IMR-90 (cell line): Measurements from ENCODE around the gene PDE5A. TPM values are rescaled to one million over a fixed set of nuclear protein-coding genes. Genes with fewer than 3 reads are reported as not detected.

ENCODE experiments used
- ATAC-seq: fragments of 200-7000 bp; cut with Tn5 transposase; 2 replicates; pipeline ENCODE4 v1.9.1; 2020; ENCODE audit warnings: low read depth, mild to moderate bottlenecking, moderate library complexity
- BruUV-seq: library from RNA; stranded (reverse); fragments of 400-500 nt; replicated peaks from 2 replicates; lab custom pipeline; 2021; lab: Mats Ljungman, UMichigan
- CTCF ChIA-PET: fragments of 300-600 bp; formaldehyde crosslinking; extraction: SDS; loops from one replicate; lab custom pipeline; 2021; ENCODE audit warnings: antibody characterized with exemption; lab: Yijun Ruan, JAX
- POLR2A ChIA-PET: fragments of 300-600 bp; sonication (Branson Sonifier 250); formaldehyde crosslinking; loops from one replicate; lab custom pipeline; 2022; ENCODE audit warnings: antibody characterized with exemption; ENCODE audit not compliant: unreplicated experiment; lab: Charles Lee
- DNase-seq: peaks from one replicate; pipeline ENCODE4 v3.0.0; 2013
- H2AFZ ChIP-seq: replicated peaks from 2 replicates; pipeline ENCODE3; 2013; ENCODE audit warnings: low read length, mild to moderate bottlenecking; ENCODE audit not compliant: poor library complexity
- H2AK5ac ChIP-seq: 2 replicates; pipeline ENCODE4 v1.6.1; 2013; ENCODE audit warnings: low read depth, low read length, inconsistent platforms
- H2AK9ac ChIP-seq: replicated peaks from 2 replicates; pipeline ENCODE3; 2013; ENCODE audit warnings: mild to moderate bottlenecking, low read depth, low read length, moderate library complexity; ENCODE audit not compliant: poor library complexity
- H2BK120ac ChIP-seq: 2 replicates; pipeline ENCODE4 v1.6.1; 2013; ENCODE audit warnings: low read depth, low read length, inconsistent platforms
- H2BK15ac ChIP-seq: 3 replicates; pipeline ENCODE4 v1.6.1; 2013; ENCODE audit warnings: low read depth, low read length, inconsistent platforms
- H2BK20ac ChIP-seq: 2 replicates; pipeline ENCODE4 v1.6.1; 2013; ENCODE audit warnings: low read depth, mild to moderate bottlenecking, inconsistent platforms, low read length, moderate library complexity
- H2BK5ac ChIP-seq: 2 replicates; pipeline ENCODE4 v1.6.1; 2013; ENCODE audit warnings: mild to moderate bottlenecking, low read depth, low read length, inconsistent platforms; ENCODE audit not compliant: poor library complexity, severe bottlenecking
- H3K14ac ChIP-seq: replicated peaks from 2 replicates; pipeline ENCODE4 v1.6.1; 2013; ENCODE audit warnings: low read depth, low read length, inconsistent platforms
- H3K18ac ChIP-seq: 2 replicates; pipeline ENCODE4 v1.6.1; 2013; ENCODE audit warnings: low read depth, low read length, control low read depth
- H3K23ac ChIP-seq: 2 replicates; pipeline ENCODE4 v1.6.1; 2013; ENCODE audit warnings: low read depth, low read length, inconsistent platforms
- H3K27ac ChIP-seq: 2 replicates; pipeline ENCODE4 v1.5.1; 2013; ENCODE audit warnings: mild to moderate bottlenecking, control low read depth, low read length; ENCODE audit not compliant: insufficient read depth
- H3K27me3 ChIP-seq: 2 replicates; pipeline ENCODE4 v1.6.1; 2013; ENCODE audit warnings: low read length; ENCODE audit not compliant: control insufficient read depth, insufficient read depth
- H3K36me3 ChIP-seq: 2 replicates; pipeline ENCODE4 v1.6.1; 2013; ENCODE audit warnings: low read length, mixed read lengths; ENCODE audit not compliant: control insufficient read depth, insufficient read depth
- H3K4ac ChIP-seq: 2 replicates; pipeline ENCODE4 v1.6.1; 2013; ENCODE audit warnings: low read depth, low read length, inconsistent platforms
- H3K4me1 ChIP-seq: 2 replicates; pipeline ENCODE4 v1.6.1; 2013; ENCODE audit warnings: low read length, mixed read lengths; ENCODE audit not compliant: control insufficient read depth, insufficient read depth
- H3K4me2 ChIP-seq: 2 replicates; pipeline ENCODE4 v1.6.1; 2013; ENCODE audit warnings: low read depth, mild to moderate bottlenecking, control low read depth, low read length, moderate library complexity
- H3K4me3 ChIP-seq: 2 replicates; pipeline ENCODE4 v1.5.1; 2013; ENCODE audit warnings: low read depth, mild to moderate bottlenecking, control low read depth, low read length, moderate library complexity; ENCODE audit not compliant: insufficient read depth
- H3K56ac ChIP-seq: 2 replicates; pipeline ENCODE4 v1.6.1; 2013; ENCODE audit warnings: low read length, inconsistent platforms; ENCODE audit not compliant: insufficient read depth; ENCODE audit errors: extremely low read depth
- H3K79me1 ChIP-seq, 2 experiments: 2 replicates each; pipeline ENCODE4 v1.6.1; 2013; ENCODE audit warnings: low read length in 2 of 2, inconsistent platforms in 1 of 2, low read depth in 1 of 2
- H3K9ac ChIP-seq: 2 replicates; pipeline ENCODE4 v1.6.1; 2013; ENCODE audit warnings: low read depth, low read length, control low read depth
- H3K9me1 ChIP-seq: 2 replicates; pipeline ENCODE4 v1.6.1; 2013; ENCODE audit warnings: low read length, inconsistent platforms; ENCODE audit not compliant: insufficient read depth
- H3K9me3 ChIP-seq: 2 replicates; pipeline ENCODE4 v1.6.1; 2013; ENCODE audit warnings: low read length; ENCODE audit not compliant: control insufficient read depth, insufficient read depth
- H4K20me1 ChIP-seq: 2 replicates; pipeline ENCODE4 v1.6.1; 2013; ENCODE audit warnings: low read length, inconsistent platforms; ENCODE audit not compliant: insufficient read depth
- H4K5ac ChIP-seq: 2 replicates; pipeline ENCODE4 v1.6.1; 2013; ENCODE audit warnings: mild to moderate bottlenecking, low read depth, low read length, control low read depth
- H4K8ac ChIP-seq, 2 experiments: 2 replicates each; pipeline ENCODE4 v1.6.1; 2013; ENCODE audit warnings: low read depth in 2 of 2, low read length in 2 of 2, control low read depth in 1 of 2, inconsistent platforms in 1 of 2
- H4K91ac ChIP-seq: 2 replicates; pipeline ENCODE4 v1.6.1; 2013; ENCODE audit warnings: low read depth, low read length, inconsistent platforms; ENCODE audit not compliant: insufficient read depth
- BHLHE40 ChIP-seq: fragments of 150-350 bp; IDR thresholded peaks from 2 replicates; pipeline ENCODE4 v1.6.1; 2016; ENCODE audit warnings: mild to moderate bottlenecking, low read depth, low read length
- CEBPB ChIP-seq: IDR thresholded peaks from 2 replicates; pipeline ENCODE4 v1.6.1; 2012; ENCODE audit warnings: low read depth, low read length, improper control_type of control experiment
- CHD1 ChIP-seq: IDR thresholded peaks from 2 replicates; pipeline ENCODE4 v1.6.1; 2012; ENCODE audit warnings: low read depth, low read length, improper control_type of control experiment
- CTCF ChIP-seq: conservative IDR thresholded peaks from 2 replicates; pipeline ENCODE4 v1.5.1; 2012; ENCODE audit warnings: mild to moderate bottlenecking, low read depth, low read length, improper control_type of control experiment
- ELK1 ChIP-seq: fragments of 150-350 bp; IDR thresholded peaks from 2 replicates; pipeline ENCODE4 v1.6.1; 2016; ENCODE audit warnings: low read depth, mild to moderate bottlenecking, low read length, moderate library complexity, borderline replicate concordance
- FOS ChIP-seq: fragments of 150-350 bp; IDR thresholded peaks from 2 replicates; pipeline ENCODE4 v1.6.1; 2016; ENCODE audit warnings: low read depth, low read length
- MAFK ChIP-seq: IDR thresholded peaks from 2 replicates; pipeline ENCODE4 v1.6.1; 2012; ENCODE audit warnings: low read depth, low read length, improper control_type of control experiment
- MAZ ChIP-seq: IDR thresholded peaks from 2 replicates; pipeline ENCODE4 v1.6.1; 2012; ENCODE audit warnings: low read depth, mild to moderate bottlenecking, low read length, improper control_type of control experiment, moderate library complexity, borderline replicate concordance
- MXI1 ChIP-seq: IDR thresholded peaks from 2 replicates; pipeline ENCODE4 v1.6.1; 2012; ENCODE audit warnings: low read depth, mild to moderate bottlenecking, low read length, moderate library complexity, borderline replicate concordance
- NFE2L2 ChIP-seq: fragments of 150-350 bp; IDR thresholded peaks from 2 replicates; pipeline ENCODE4 v1.6.1; 2016; ENCODE audit warnings: low read depth, mild to moderate bottlenecking, low read length
- POLR2A ChIP-seq: IDR thresholded peaks from 2 replicates; pipeline ENCODE4 v1.6.1; 2012; ENCODE audit warnings: mild to moderate bottlenecking, low read depth, low read length
- RAD21 ChIP-seq: IDR thresholded peaks from 2 replicates; pipeline ENCODE4 v1.6.1; 2012; ENCODE audit warnings: low read length, improper control_type of control experiment
- RCOR1 ChIP-seq: IDR thresholded peaks from 2 replicates; pipeline ENCODE4 v1.6.1; 2012; ENCODE audit warnings: mild to moderate bottlenecking, low read length, improper control_type of control experiment; ENCODE audit not compliant: insufficient replicate concordance
- RFX5 ChIP-seq: IDR thresholded peaks from 2 replicates; pipeline ENCODE4 v1.8.0; 2012; ENCODE audit warnings: low read depth, mild to moderate bottlenecking, low read length, moderate library complexity
- SMC3 ChIP-seq: fragments of 150-350 bp; IDR thresholded peaks from 2 replicates; pipeline ENCODE4 v1.6.1; 2016; ENCODE audit warnings: low read depth, mild to moderate bottlenecking, antibody characterized with exemption, low read length, moderate library complexity
- WGBS, 2 experiments: methylation state at CpG; one replicate each; pipeline versions ENCODE4 v1.1.5 to v1.1.7; 2013; ENCODE audit warnings: missing lambda C conversion rate in 2 of 2; ENCODE audit not compliant: insufficient read length in 1 of 2; ENCODE audit errors: extremely low coverage in 2 of 2; 5-methylcytosine and 5-hydroxymethylcytosine counted together
- dilution Hi-C: fragments of 300-500 bp; cut with HindIII; formaldehyde crosslinking; loops from one replicate; pipeline ENCODE4 v1.14.3; 2018; ENCODE audit warnings: low sequenced_read_pairs; ENCODE audit not compliant: unreplicated experiment
- in situ Hi-C: fragments of 300-500 bp; cut with MboI; formaldehyde crosslinking; loops from 3 replicates; pipeline ENCODE4 v1.14.3; 2019; ENCODE audit warnings: low sequenced_read_pairs, inconsistent platforms, mixed read lengths
- intact Hi-C: fragments of 100-400 bp; cut with micrococcal nuclease; formaldehyde crosslinking; loops from 2 replicates; pipeline ENCODE4 v1.10.0; 2022
- polyA plus RNA-seq, 3 experiments: library from polyadenylated mRNA; depleted of rRNA; stranded (reverse); fragments of >200 nt; gene quantifications; 2 replicates each; pipeline ENCODE4 v1.2.3, GENCODE V29; 2012; ENCODE audit warnings: low replicate concordance in 1 of 3
- total RNA-seq: library from RNA; depleted of rRNA; stranded (reverse); fragments of >200 nt; gene quantifications from 2 replicates; pipeline ENCODE4 v1.2.3, GENCODE V29; 2012
- TF ChIP-seq, protein P1 (sequence below): fragments of 150-350 bp; IDR thresholded peaks from 2 replicates; pipeline ENCODE4 v1.6.1; 2017; ENCODE audit warnings: mild to moderate bottlenecking, antibody characterized with exemption, low read length, low read depth

The PDE5A gene
- total and polyA plus RNA-seq, 2 of the 4 experiments (the other 2 are of a cell fraction), result 101 to 770 TPM

DNA sequence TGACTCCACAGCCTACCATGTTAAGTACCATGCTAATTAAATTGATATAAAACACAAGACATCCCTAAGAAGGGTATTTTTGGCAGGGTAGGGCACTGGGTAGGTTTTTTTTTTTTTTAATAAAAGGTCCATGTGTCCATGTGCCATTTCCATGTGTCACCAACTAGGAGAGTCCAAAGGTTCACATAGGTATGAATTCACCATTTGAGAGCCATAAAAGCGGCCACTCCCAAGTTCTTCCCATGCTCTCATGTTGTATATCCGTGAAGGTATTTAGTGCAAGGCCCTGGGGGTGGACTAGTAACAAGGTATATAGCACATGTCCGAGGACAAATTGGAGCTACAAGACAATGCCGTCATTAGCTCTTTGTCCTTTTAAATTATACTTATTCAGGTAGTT is 107.3 kb downstream of the PDE5A start:
- Histone ChIP-seq H3K27ac (no peak overlapping the region), H4K91ac (no peak overlapping the region), H2AK5ac (no peak overlapping the region), H3K23ac (no peak overlapping the region), H3K9ac (no peak overlapping the region), H3K4me3 (no peak overlapping the region), H3K9me1 (peaks cover 8% of the 10 kb centered on the region; the same call in 1 of the 2 replicates), H3K36me3 (peaks cover 34% of the 10 kb centered on the region), H4K8ac (no peak overlapping the region), H2AK9ac (no peak overlapping the region), H3K4ac (no peak overlapping the region), H2BK5ac (peak overlapping the region; percentile 42), H2BK15ac (no peak overlapping the region), H3K56ac (no peak overlapping the region), H3K4me1 (peaks cover 17% of the 10 kb centered on the region), H2BK120ac (no peak overlapping the region), H3K14ac (no peak overlapping the region), H3K18ac (no peak overlapping the region), H3K27me3 (no peaks in the 10 kb centered on the region), H2AFZ (no peak overlapping the region), H2BK20ac (no peak overlapping the region), H3K4me2 (no peak overlapping the region), H3K9me3 (no peaks in the 10 kb centered on the region), H4K5ac (no peak overlapping the region), H3K79me1 (peaks cover 6 to 49% of the 10 kb centered on the region in 2 experiments; a peak in 3 of 4 replicates), H4K20me1 (peaks cover 17% of the 10 kb centered on the region; the same call in 1 of the 2 replicates)
- 100% methylated on average over 1 of the region's 4 CpGs; no CpG with 5 or more reads in 1 of the 2 experiments for WGBS, 2 experiments
- intact Hi-C loops, result no loop called here
- no peak for ATAC-seq
- no peak for TF ChIP-seq CEBPB
- TF ChIP-seq MAFK, result no peak
- TF ChIP-seq, protein P1, sequence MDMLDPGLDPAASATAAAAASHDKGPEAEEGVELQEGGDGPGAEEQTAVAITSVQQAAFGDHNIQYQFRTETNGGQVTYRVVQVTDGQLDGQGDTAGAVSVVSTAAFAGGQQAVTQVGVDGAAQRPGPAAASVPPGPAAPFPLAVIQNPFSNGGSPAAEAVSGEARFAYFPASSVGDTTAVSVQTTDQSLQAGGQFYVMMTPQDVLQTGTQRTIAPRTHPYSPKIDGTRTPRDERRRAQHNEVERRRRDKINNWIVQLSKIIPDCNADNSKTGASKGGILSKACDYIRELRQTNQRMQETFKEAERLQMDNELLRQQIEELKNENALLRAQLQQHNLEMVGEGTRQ, result no peak
- no peak for TF ChIP-seq NFE2L2
- TF ChIP-seq MXI1, result no peak
- no peak for TF ChIP-seq RFX5
- TF ChIP-seq MAZ, result no peak
- no peak for TF ChIP-seq FOS
- no peak for TF ChIP-seq ELK1
- TF ChIP-seq POLR2A, result no peak
- no peak for TF ChIP-seq RCOR1
- no peak for TF ChIP-seq CTCF
- TF ChIP-seq CHD1, result no peak
- TF ChIP-seq BHLHE40, result no peak
- no peak for TF ChIP-seq RAD21
- no peak for TF ChIP-seq SMC3
- ChIA-PET CTCF (interaction anchor here (0.6 kb wide), 1 partner anchor 20 kb away, joined by 3 read pairs; no protein-coding TSS in a partner anchor), POLR2A (no interaction called here)
- DNase-seq, result no peak
- dilution Hi-C loops, result no loop called here
- in situ Hi-C loops, result no loop called here
- no TSS peak for BruUV-seq
